Measurements from ENCODE around the gene HAGHL. TPM values are rescaled to one million over a fixed set of nuclear protein-coding genes. Genes with fewer than 3 reads are reported as not detected.

HAGHL gene
- total and polyA plus RNA-seq, 4 donors = 0.25 to 1.1 (median 0.49) TPM

DNA sequence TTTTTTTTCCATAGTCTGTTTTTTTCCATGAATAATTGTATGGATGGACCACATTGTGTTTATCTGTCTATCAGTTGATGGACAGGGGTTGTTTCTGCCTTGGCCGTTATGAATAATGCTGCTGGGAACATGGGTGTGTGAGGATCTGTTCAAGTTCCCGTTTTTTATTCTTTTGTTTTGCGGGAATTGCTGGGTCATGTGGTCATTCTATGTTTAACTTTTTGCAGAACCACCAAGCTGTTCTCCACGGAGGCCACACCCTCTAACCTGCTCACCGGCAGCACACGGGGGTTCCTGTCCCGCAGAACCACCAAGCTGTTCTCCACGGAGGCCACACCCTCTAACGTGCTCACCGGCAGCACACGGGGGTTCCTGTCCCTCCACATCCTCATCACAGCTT lies 27.8 kb downstream of the HAGHL start:
- TF ChIP-seq SP1 (IDR thresholded peaks at IDR 0.05) (no peak), EGR1 (IDR thresholded peaks at IDR 0.05; ENCODE audit: low read depth in 2 of 2) (no peak), ZBTB33 (IDR thresholded peaks at IDR 0.05) (no peak), NR2F2 (IDR thresholded peaks at IDR 0.05) (no peak), FOXA1 (IDR thresholded peaks at IDR 0.05) (no peak), RXRA (IDR thresholded peaks at IDR 0.05) (no peak), HNF4A (conservative IDR thresholded peaks at IDR 0.05) (no peak)
- TF ChIP-seq, protein P1, sequence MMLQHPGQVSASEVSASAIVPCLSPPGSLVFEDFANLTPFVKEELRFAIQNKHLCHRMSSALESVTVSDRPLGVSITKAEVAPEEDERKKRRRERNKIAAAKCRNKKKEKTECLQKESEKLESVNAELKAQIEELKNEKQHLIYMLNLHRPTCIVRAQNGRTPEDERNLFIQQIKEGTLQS (IDR thresholded peaks at IDR 0.05) = no peak
- no peak overlapping the region for H3K27ac ChIP-seq (ENCODE audit: low read depth in 1 of 2, low read length in 2 of 2)
- no peaks in the 10 kb centered on the region for H3K36me3 ChIP-seq (ENCODE audit: control insufficient read depth in 4 of 4, insufficient read depth in 3 of 4, low read depth in 1 of 4, low read length in 3 of 4)
- H3K4me3 ChIP-seq (ENCODE audit: low read depth in 1 of 3, low read length in 3 of 3) = no peak overlapping the region
- no peak overlapping the region for H3K9ac ChIP-seq (ENCODE audit: low read depth in 1 of 2, low read length in 2 of 2)
- H3K27me3 ChIP-seq (ENCODE audit: control insufficient read depth in 4 of 4, insufficient read depth in 4 of 4, low read length in 3 of 4) = no peaks in the 10 kb centered on the region
- DNase-seq (ENCODE audit: low spot score) = no peak
- H3K9me3 ChIP-seq (ENCODE audit: control insufficient read depth in 4 of 4, low read length in 3 of 4) = peaks cover 0 to 5% (median 0%) of the 10 kb centered on the region in 4 donors
- 54% methylated on average over 11 of the region's 11 CpGs for WGBS
- H3K4me1 ChIP-seq (ENCODE audit: control insufficient read depth in 4 of 4, insufficient read depth in 4 of 4, low read length in 3 of 4) = no peaks in the 10 kb centered on the region

DNA sequence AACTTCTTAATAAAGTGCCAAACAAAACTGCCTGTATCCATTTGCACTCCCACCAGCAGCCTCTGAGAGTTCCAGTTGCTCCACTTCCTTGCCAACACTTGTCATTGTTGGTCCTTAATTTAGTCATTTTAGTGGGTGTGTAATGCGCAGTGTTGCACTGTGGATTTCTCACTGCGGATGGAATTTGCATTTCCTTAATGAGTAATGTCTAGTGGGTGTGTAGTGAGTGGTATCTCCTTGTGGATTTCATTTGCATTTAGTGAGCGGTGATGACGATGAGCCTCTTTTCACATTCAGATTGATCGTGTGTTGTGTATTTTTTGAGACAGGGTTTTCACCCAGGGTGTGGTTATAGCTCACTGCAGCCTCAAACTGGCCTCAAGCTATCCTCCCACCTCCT lies 29.5 kb downstream of the HAGHL start:
- TF ChIP-seq JUND (IDR thresholded peaks at IDR 0.05) (no peak), FOXA2 (IDR thresholded peaks at IDR 0.05) (no peak), REST (IDR thresholded peaks at IDR 0.05) (no peak), NR2F2 (IDR thresholded peaks at IDR 0.05) (no peak), YY1 (IDR thresholded peaks at IDR 0.05) (no peak), RAD21 (IDR thresholded peaks at IDR 0.05) (no peak), ZBTB33 (IDR thresholded peaks at IDR 0.05) (no peak), SP1 (IDR thresholded peaks at IDR 0.05) (no peak), GABPA (IDR thresholded peaks at IDR 0.05 in 1 of 2, conservative IDR thresholded peaks at IDR 0.05 in 1 of 2) (no peak), EGR1 (IDR thresholded peaks at IDR 0.05; ENCODE audit: low read depth in 2 of 2) (no peak), FOXA1 (IDR thresholded peaks at IDR 0.05) (no peak), RXRA (IDR thresholded peaks at IDR 0.05) (no peak)
- TF ChIP-seq, protein P2, sequence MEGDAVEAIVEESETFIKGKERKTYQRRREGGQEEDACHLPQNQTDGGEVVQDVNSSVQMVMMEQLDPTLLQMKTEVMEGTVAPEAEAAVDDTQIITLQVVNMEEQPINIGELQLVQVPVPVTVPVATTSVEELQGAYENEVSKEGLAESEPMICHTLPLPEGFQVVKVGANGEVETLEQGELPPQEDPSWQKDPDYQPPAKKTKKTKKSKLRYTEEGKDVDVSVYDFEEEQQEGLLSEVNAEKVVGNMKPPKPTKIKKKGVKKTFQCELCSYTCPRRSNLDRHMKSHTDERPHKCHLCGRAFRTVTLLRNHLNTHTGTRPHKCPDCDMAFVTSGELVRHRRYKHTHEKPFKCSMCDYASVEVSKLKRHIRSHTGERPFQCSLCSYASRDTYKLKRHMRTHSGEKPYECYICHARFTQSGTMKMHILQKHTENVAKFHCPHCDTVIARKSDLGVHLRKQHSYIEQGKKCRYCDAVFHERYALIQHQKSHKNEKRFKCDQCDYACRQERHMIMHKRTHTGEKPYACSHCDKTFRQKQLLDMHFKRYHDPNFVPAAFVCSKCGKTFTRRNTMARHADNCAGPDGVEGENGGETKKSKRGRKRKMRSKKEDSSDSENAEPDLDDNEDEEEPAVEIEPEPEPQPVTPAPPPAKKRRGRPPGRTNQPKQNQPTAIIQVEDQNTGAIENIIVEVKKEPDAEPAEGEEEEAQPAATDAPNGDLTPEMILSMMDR (IDR thresholded peaks at IDR 0.05; ENCODE audit: low read depth, low read length, missing input control) = no peak
- TF ChIP-seq, protein P3, sequence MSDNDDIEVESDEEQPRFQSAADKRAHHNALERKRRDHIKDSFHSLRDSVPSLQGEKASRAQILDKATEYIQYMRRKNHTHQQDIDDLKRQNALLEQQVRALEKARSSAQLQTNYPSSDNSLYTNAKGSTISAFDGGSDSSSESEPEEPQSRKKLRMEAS (IDR thresholded peaks at IDR 0.05) = no peak
- H3K9ac ChIP-seq (ENCODE audit: low read depth in 1 of 2, low read length in 2 of 2) = no peak overlapping the region
- DNase-seq (ENCODE audit: low spot score) = no peak
- H3K4me1 ChIP-seq (ENCODE audit: control insufficient read depth in 4 of 4, insufficient read depth in 4 of 4, low read length in 3 of 4) = no peaks in the 10 kb centered on the region
- H3K27me3 ChIP-seq (ENCODE audit: control insufficient read depth in 4 of 4, insufficient read depth in 4 of 4, low read length in 3 of 4) = no peaks in the 10 kb centered on the region
- H3K36me3 ChIP-seq (ENCODE audit: control insufficient read depth in 4 of 4, insufficient read depth in 3 of 4, low read depth in 1 of 4, low read length in 3 of 4) = no peaks in the 10 kb centered on the region
- WGBS = 89% methylated on average over 5 of the region's 5 CpGs
- no peak overlapping the region for H3K4me3 ChIP-seq (ENCODE audit: low read depth in 1 of 3, low read length in 3 of 3)
- H3K9me3 ChIP-seq (ENCODE audit: control insufficient read depth in 4 of 4, low read length in 3 of 4) = peaks cover 0 to 5% (median 0%) of the 10 kb centered on the region in 4 donors
- no peak overlapping the region for H3K27ac ChIP-seq (ENCODE audit: low read depth in 1 of 2, low read length in 2 of 2)

Measured in liver (tissue), 9 donors.